Measurements from ENCODE around the gene MYEF2.

Gene MYEF2

GRCh38 chr15:48177766-48178647, at the start of gene MYEF2:
MYEF2 (minus strand) TSS chr15:48178295; CDS start chr15:48178237, 58 bp downstream.
- DNase-seq (ENCODE audit: low spot score) = peak; percentile 5

GRCh38 chr15:48225771-48226170, 47.7 kb upstream of the MYEF2 start:
- DNase-seq (ENCODE audit: low spot score) = no peak

- no peak for DNase-seq (ENCODE audit: low spot score)
These were observed 44.5 kb upstream of the MYEF2 start for GRCh38 chr15:48222627-48223026.

GRCh38 chr15:48221885-48222284, 43.8 kb upstream of the MYEF2 start:
- no peak for DNase-seq (ENCODE audit: low spot score)

- DNase-seq (ENCODE audit: low spot score) = no peak
These were observed 43.2 kb upstream of the MYEF2 start for GRCh38 chr15:48221261-48221660.

GRCh38 chr15:48205981-48206380, 27.9 kb upstream of the MYEF2 start, which contains the start of gene SLC12A1:
SLC12A1 (plus strand) TSS chr15:48206302; CDS start chr15:48207720, 1,418 bp downstream.
- no peak for DNase-seq (ENCODE audit: low spot score)

GRCh38 chr15:48202068-48202467, 24.0 kb upstream of the MYEF2 start:
- DNase-seq (ENCODE audit: low spot score) = no peak

GRCh38 chr15:48191574-48192225, 13.6 kb upstream of the MYEF2 start, which contains the start of gene CTXN2:
CTXN2 (plus strand) TSS chr15:48191665; CDS start chr15:48201301, 9,636 bp downstream.
- DNase-seq (ENCODE audit: low spot score) = no peak

- DNase-seq (ENCODE audit: low spot score) = no peak
These were observed 13.0 kb upstream of the MYEF2 start for GRCh38 chr15:48190932-48191573.

GRCh38 chr15:48186271-48186670, 8.2 kb upstream of the MYEF2 start:
- no peak for DNase-seq (ENCODE audit: low spot score)

- DNase-seq (ENCODE audit: low spot score) = no peak
These were observed 7.4 kb upstream of the MYEF2 start for GRCh38 chr15:48185529-48185928.

- DNase-seq (ENCODE audit: low spot score) = no peak
These were observed 4.7 kb upstream of the MYEF2 start for GRCh38 chr15:48182749-48183148.

- DNase-seq (ENCODE audit: low spot score) = no peak
These were observed 495 bp upstream of the MYEF2 start for GRCh38 chr15:48178648-48178931.

- DNase-seq (ENCODE audit: low spot score) = no peak
These were observed 721 bp downstream of the MYEF2 start for GRCh38 chr15:48177383-48177765.

GRCh38 chr15:48176957-48177356, 1.1 kb downstream of the MYEF2 start:
- no peak for DNase-seq (ENCODE audit: low spot score)

GRCh38 chr15:48176112-48176511, 2.0 kb downstream of the MYEF2 start:
- DNase-seq (ENCODE audit: low spot score) = no peak

- DNase-seq (ENCODE audit: low spot score) = no peak
These were observed 3.0 kb downstream of the MYEF2 start for GRCh38 chr15:48175126-48175525.

GRCh38 chr15:48170981-48171380, 7.1 kb downstream of the MYEF2 start:
- no peak for DNase-seq (ENCODE audit: low spot score)

GRCh38 chr15:48168616-48169015, 9.5 kb downstream of the MYEF2 start:
- DNase-seq (ENCODE audit: low spot score) = no peak

GRCh38 chr15:48153526-48153925, 24.6 kb downstream of the MYEF2 start:
- no peak for DNase-seq (ENCODE audit: low spot score)

- no peak for DNase-seq (ENCODE audit: low spot score)
These were observed 28.2 kb downstream of the MYEF2 start for GRCh38 chr15:48149858-48150257.

- DNase-seq (ENCODE audit: low spot score) = no peak
These were observed 30.7 kb downstream of the MYEF2 start for GRCh38 chr15:48147358-48147757.

- no peak for DNase-seq (ENCODE audit: low spot score)
These were observed 32.2 kb downstream of the MYEF2 start for GRCh38 chr15:48145923-48146322.

Data from hematopoietic multipotent progenitor cell treated with erythropoietin and hydrocortisone succinate and interleukin-3 and kit ligand, for 15 days (in vitro differentiated cells).